ENCODE measurements around the gene FECH.

Gene FECH

GRCh38 chr18:57583297-57583835 lies 3.1 kb downstream of the FECH start:
- no peak for DNase-seq (ENCODE audit: extremely low read depth in 1 of 2, low read depth in 1 of 2)

- DNase-seq (ENCODE audit: extremely low read depth in 1 of 2, low read depth in 1 of 2) = no peak
Measured at GRCh38 chr18:57581301-57581934, 5.1 kb downstream of the FECH start.

- DNase-seq (ENCODE audit: extremely low read depth in 1 of 2, low read depth in 1 of 2) = no peak
Measured at GRCh38 chr18:57579934-57580333, 6.6 kb downstream of the FECH start.

- DNase-seq (ENCODE audit: extremely low read depth in 1 of 2, low read depth in 1 of 2) = no peak
Measured at GRCh38 chr18:57576316-57576715, 10.2 kb downstream of the FECH start.

GRCh38 chr18:57575542-57575941 lies 11.0 kb downstream of the FECH start:
- no peak for DNase-seq (ENCODE audit: extremely low read depth in 1 of 2, low read depth in 1 of 2)

- DNase-seq (ENCODE audit: extremely low read depth in 1 of 2, low read depth in 1 of 2) = no peak
Measured at GRCh38 chr18:57574866-57575265, 11.6 kb downstream of the FECH start.

GRCh38 chr18:57570162-57570561 lies 16.3 kb downstream of the FECH start:
- DNase-seq (ENCODE audit: extremely low read depth in 1 of 2, low read depth in 1 of 2) = no peak

GRCh38 chr18:57569133-57569532 lies 17.4 kb downstream of the FECH start:
- DNase-seq (ENCODE audit: extremely low read depth in 1 of 2, low read depth in 1 of 2) = no peak

GRCh38 chr18:57561728-57562423 lies 24.6 kb downstream of the FECH start:
- DNase-seq (ENCODE audit: extremely low read depth in 1 of 2, low read depth in 1 of 2) = no peak

- DNase-seq (ENCODE audit: extremely low read depth in 1 of 2, low read depth in 1 of 2) = no peak
Measured at GRCh38 chr18:57561261-57561660, 25.2 kb downstream of the FECH start.

- DNase-seq (ENCODE audit: extremely low read depth in 1 of 2, low read depth in 1 of 2) = no peak
Measured at GRCh38 chr18:57559314-57559713, 27.2 kb downstream of the FECH start.

GRCh38 chr18:57555134-57555533 lies 31.4 kb downstream of the FECH start:
- no peak for DNase-seq (ENCODE audit: extremely low read depth in 1 of 2, low read depth in 1 of 2)

GRCh38 chr18:57550510-57550909 lies 36.0 kb downstream of the FECH start:
- no peak for DNase-seq (ENCODE audit: extremely low read depth in 1 of 2, low read depth in 1 of 2)

GRCh38 chr18:57547260-57547659 lies 39.2 kb downstream of the FECH start:
- DNase-seq (ENCODE audit: extremely low read depth in 1 of 2, low read depth in 1 of 2) = no peak

GRCh38 chr18:57544936-57545660 lies 41.4 kb downstream of the FECH start:
- no peak for DNase-seq (ENCODE audit: extremely low read depth in 1 of 2, low read depth in 1 of 2)

GRCh38 chr18:57543560-57543959 lies 42.9 kb downstream of the FECH start:
- DNase-seq (ENCODE audit: extremely low read depth in 1 of 2, low read depth in 1 of 2) = no peak

- DNase-seq (ENCODE audit: extremely low read depth in 1 of 2, low read depth in 1 of 2) = no peak
Measured at GRCh38 chr18:57542812-57543427, 43.6 kb downstream of the FECH start.

- DNase-seq (ENCODE audit: extremely low read depth in 1 of 2, low read depth in 1 of 2) = no peak
Measured at GRCh38 chr18:57542126-57542525, 44.4 kb downstream of the FECH start.

- DNase-seq (ENCODE audit: extremely low read depth in 1 of 2, low read depth in 1 of 2) = no peak
Measured at GRCh38 chr18:57539702-57540101, 46.8 kb downstream of the FECH start.

- no peak for DNase-seq (ENCODE audit: extremely low read depth in 1 of 2, low read depth in 1 of 2)
Measured at GRCh38 chr18:57538614-57539013, 47.9 kb downstream of the FECH start.

GRCh38 chr18:57534511-57534909 lies 52.0 kb downstream of the FECH start:
- DNase-seq (ENCODE audit: extremely low read depth in 1 of 2, low read depth in 1 of 2) = no peak

All from activated CD8-positive, alpha-beta memory T cell treated with anti-CD3 and anti-CD28 coated beads for 1 hour (primary cell).